K562 (cell line): ENCODE data around the gene NPM3. TPM values are rescaled to one million over a fixed set of nuclear protein-coding genes. Genes with fewer than 3 reads are reported as not detected.

Experiments used
- ATAC-seq: fragments of 200-7000 bp; cut with Tn5 transposase; 3 replicates; pipeline ENCODE4 v1.9.1; 2020; ENCODE audit warnings: moderate library complexity
- BruUV-seq: library from RNA; stranded (reverse); fragments of 400-500 nt; replicated peaks from 2 replicates; lab custom pipeline; 2021; lab: Mats Ljungman, UMichigan
- CTCF ChIA-PET: fragments of 300-600 bp; formaldehyde crosslinking; extraction: SDS; loops from one replicate; lab custom pipeline; 2021; ENCODE audit warnings: low intra/inter-chr PET ratio; lab: Yijun Ruan, JAX
- POLR2A ChIA-PET: fragments of 300-600, 350-650 bp; sonication (Branson Sonifier 250); formaldehyde crosslinking; extraction: SDS; loops from one replicate; lab custom pipeline; 2021; ENCODE audit warnings: antibody characterized with exemption, inconsistent platforms; lab: Yijun Ruan, JAX
- DNase-seq, 4 experiments: peaks; one replicate each; pipeline versions ENCODE4 v3.0.0 to v3.0.0-alpha.2; 2011 to 2018; ENCODE audit warnings: low spot score in 3 of 4, mixed read lengths in 3 of 4; ENCODE audit errors: extremely low read depth in 1 of 4
- FAIRE-seq: peaks from 2 replicates; lab custom pipeline; 2011; peaks lifted over from hg19 to GRCh38; lab: Jason Lieb, UNC
- H2AFZ ChIP-seq: 2 replicates; pipeline ENCODE4 v1.6.0; 2011; ENCODE audit warnings: low read depth, low read length, control low read depth, inconsistent platforms
- H3K27ac ChIP-seq: fragments of 200-600 bp; 3 replicates; pipeline ENCODE4 v1.8.0; 2011; ENCODE audit warnings: low read depth, mild to moderate bottlenecking, control low read depth, inconsistent platforms, low read length, moderate library complexity, mixed read lengths; ENCODE audit errors: extremely low read depth
- H3K27me3 ChIP-seq, 2 experiments: fragments of 300-600 bp in 1 of 2; 2 replicates in 1 of 2; 3 replicates in 1 of 2; pipeline versions ENCODE4 v1.6.0 to v1.8.0; 2011; ENCODE audit warnings: inconsistent platforms in 2 of 2, low read length in 2 of 2, mild to moderate bottlenecking in 1 of 2, mixed read lengths in 1 of 2, moderate library complexity in 1 of 2; ENCODE audit not compliant: control insufficient read depth in 2 of 2, insufficient read depth in 2 of 2
- H3K36me3 ChIP-seq: fragments of 300-600 bp; 3 replicates; pipeline ENCODE4 v1.8.0; 2011; ENCODE audit warnings: mild to moderate bottlenecking, low read length, inconsistent platforms; ENCODE audit not compliant: control insufficient read depth, insufficient read depth
- H3K4me1 ChIP-seq, 2 experiments: fragments of 200-600 bp in 1 of 2; replicated peaks in 1 of 2; 2 replicates in 1 of 2; 3 replicates in 1 of 2; pipeline versions ENCODE4 v1.5.1 to v1.8.0; 2011; ENCODE audit warnings: inconsistent platforms in 2 of 2, low read length in 2 of 2, mild to moderate bottlenecking in 1 of 2, mixed read lengths in 1 of 2, moderate library complexity in 1 of 2; ENCODE audit not compliant: control insufficient read depth in 2 of 2, insufficient read depth in 2 of 2
- H3K4me2 ChIP-seq: 2 replicates; pipeline ENCODE4 v1.6.1; 2011; ENCODE audit warnings: low read length, control low read depth, inconsistent platforms, mixed read lengths; ENCODE audit not compliant: insufficient read depth
- H3K4me3 ChIP-seq: fragments of 200-600 bp; sonication (generic), shearing (Covaris generic); 2 replicates; pipeline ENCODE4 v1.5.1; 2016; ENCODE audit warnings: control low read depth, inconsistent platforms
- H3K79me2 ChIP-seq: fragments of 200-600 bp; 3 replicates; pipeline ENCODE4 v1.8.0; 2011; ENCODE audit warnings: low read length, inconsistent platforms; ENCODE audit not compliant: control insufficient read depth, insufficient read depth
- H3K9ac ChIP-seq, 2 experiments: 2 replicates each; pipeline versions ENCODE4 v1.6.0 to v1.6.1; 2011; ENCODE audit warnings: low read depth in 2 of 2, low read length in 2 of 2, control low read depth in 1 of 2, inconsistent platforms in 1 of 2, mild to moderate bottlenecking in 1 of 2, mixed read lengths in 1 of 2; ENCODE audit not compliant: insufficient read depth in 1 of 2
- H3K9me1 ChIP-seq: one replicate; pipeline ENCODE4 v1.6.0; 2011; ENCODE audit warnings: inconsistent platforms, mild to moderate bottlenecking, low read length, moderate library complexity; ENCODE audit not compliant: control insufficient read depth, insufficient read depth
- H3K9me3 ChIP-seq: replicated peaks from 2 replicates; pipeline ENCODE4 v1.5.1; 2011; ENCODE audit warnings: low read depth, low read length, inconsistent platforms; ENCODE audit not compliant: control insufficient read depth, insufficient read depth
- H4K20me1 ChIP-seq: replicated peaks from 2 replicates; pipeline ENCODE4 v1.6.1; 2011; ENCODE audit warnings: low read length, inconsistent platforms, mixed read lengths; ENCODE audit not compliant: control insufficient read depth, insufficient read depth
- PKNOX1 ChIP-seq: fragments of 450-650 bp; IDR thresholded peaks from 2 replicates; pipeline ENCODE4 v1.6.1; 2016
- WGBS: fragments of 100-300 bp; shearing (Covaris generic); methylation state at CpG from one replicate; pipeline ENCODE4 v1.1.6; 2016; ENCODE audit warnings: low coverage, mixed read lengths; ENCODE audit not compliant: insufficient coverage; ENCODE audit errors: missing lambda C conversion rate; 5-methylcytosine and 5-hydroxymethylcytosine counted together
- in situ Hi-C: fragments of 300-500 bp; cut with MboI; formaldehyde crosslinking; loops from 4 replicates; pipeline ENCODE4 v1.15.0; 2018; ENCODE audit warnings: inconsistent platforms, mixed read lengths
- intact Hi-C: fragments of 100-400 bp; cut with micrococcal nuclease; formaldehyde crosslinking; loops from 2 replicates; pipeline ENCODE4 v1.14.2; 2022
- polyA plus RNA-seq, 8 experiments: library from polyadenylated mRNA; depleted of rRNA in 4 of 8; stranded (reverse) in 5 of 8; unstranded in 3 of 8; fragments of >200 nt; fragmentation: Nextera tagmentation in 2 of 8; fragmentation: Illumina TruSeq in 1 of 8; extraction: Ambion mirVana in 2 of 8; extraction: Trizol in 1 of 8; gene quantifications; 2 replicates each; pipeline versions ENCODE4 v1.2.1 to v1.2.3, GENCODE V29; 2011 to 2014; ENCODE audit warnings: inconsistent platforms in 1 of 8, missing spikeins in 1 of 8
- total RNA-seq, 7 experiments: library from RNA; depleted of rRNA in 6 of 7; stranded (reverse); fragments of >200 nt in 6 of 7; fragmentation: Illumina TruSeq in 2 of 7; extraction: Trizol in 2 of 7; gene quantifications; 2 replicates each; pipeline versions ENCODE4 v1.2.1 to v1.2.3, GENCODE V29; 2011 to 2021; ENCODE audit warnings: low replicate concordance in 1 of 7
- TF ChIP-seq, protein P1 (sequence below): fragments of 200-800 bp; sonication (Bioruptor generic); IDR thresholded peaks from 2 replicates; pipeline ENCODE4 v1.6.1; 2017; ENCODE audit warnings: missing genetic modification characterization, missing compliant biosample characterization
- TF ChIP-seq, protein P2 (sequence below): fragments of 450-650 bp; conservative IDR thresholded peaks from 2 replicates; pipeline ENCODE4 v1.6.1; 2016; ENCODE audit warnings: missing genetic modification characterization, low read depth, mild to moderate bottlenecking, missing compliant biosample characterization, moderate library complexity

NPM3 gene
- total and polyA plus RNA-seq, 9 of the 15 experiments (the other 6 are each of a cell fraction or from before 2014, with no cell fraction given) = 15.2 to 239 (median 114) TPM

GRCh38 chr10:101771380-101771779, 11.9 kb downstream of the NPM3 start (continued):
- TF ChIP-seq PKNOX1 = no peak
- TF ChIP-seq, protein P1, sequence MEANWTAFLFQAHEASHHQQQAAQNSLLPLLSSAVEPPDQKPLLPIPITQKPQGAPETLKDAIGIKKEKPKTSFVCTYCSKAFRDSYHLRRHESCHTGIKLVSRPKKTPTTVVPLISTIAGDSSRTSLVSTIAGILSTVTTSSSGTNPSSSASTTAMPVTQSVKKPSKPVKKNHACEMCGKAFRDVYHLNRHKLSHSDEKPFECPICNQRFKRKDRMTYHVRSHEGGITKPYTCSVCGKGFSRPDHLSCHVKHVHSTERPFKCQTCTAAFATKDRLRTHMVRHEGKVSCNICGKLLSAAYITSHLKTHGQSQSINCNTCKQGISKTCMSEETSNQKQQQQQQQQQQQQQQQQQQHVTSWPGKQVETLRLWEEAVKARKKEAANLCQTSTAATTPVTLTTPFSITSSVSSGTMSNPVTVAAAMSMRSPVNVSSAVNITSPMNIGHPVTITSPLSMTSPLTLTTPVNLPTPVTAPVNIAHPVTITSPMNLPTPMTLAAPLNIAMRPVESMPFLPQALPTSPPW (CRISPR knock-in tag) = no peak

DNA sequence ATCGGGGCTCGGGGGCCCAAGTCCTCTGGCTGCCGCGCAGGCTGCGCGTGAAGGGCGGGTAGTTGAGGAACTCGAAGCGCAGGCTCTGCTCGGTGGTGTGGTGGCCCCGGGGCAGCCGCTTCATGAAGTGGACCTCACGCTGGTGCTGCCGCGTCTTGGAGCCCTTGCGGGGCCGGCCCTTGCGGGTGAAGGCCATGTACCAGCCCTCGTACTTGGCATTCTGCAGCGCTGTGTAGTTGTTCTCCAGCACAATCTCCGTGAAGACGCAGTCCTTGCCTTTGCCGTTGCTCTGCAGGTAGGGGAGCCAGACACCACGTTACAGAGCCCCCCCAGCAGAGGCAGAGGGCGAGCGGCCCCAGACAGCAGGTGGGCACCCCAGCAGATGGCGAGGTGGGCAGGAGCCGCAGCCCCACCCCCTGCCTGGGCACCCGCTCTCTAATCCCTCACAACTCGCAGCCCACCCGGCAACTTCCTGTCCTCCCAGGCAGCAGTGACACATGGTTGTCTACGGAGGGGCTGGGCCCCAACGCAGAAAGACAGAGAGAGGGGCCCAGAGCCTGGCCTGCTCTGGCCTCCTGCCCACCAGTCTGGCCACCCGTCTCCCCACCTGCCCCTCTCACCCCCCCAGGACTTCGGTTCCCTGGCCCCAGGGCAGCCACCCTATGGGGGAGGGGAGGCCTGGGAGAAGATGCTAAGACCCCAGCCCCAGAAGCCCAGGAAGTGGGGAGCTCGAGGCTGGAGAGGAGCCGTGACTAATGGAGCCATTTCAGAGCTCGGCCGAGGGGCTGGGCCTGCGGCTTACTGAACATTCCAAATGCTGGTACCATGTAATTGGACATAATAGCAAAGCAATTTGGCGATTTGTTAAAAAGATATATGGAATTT, 12.7 kb downstream of the NPM3 start:
- Histone ChIP-seq H3K9me1 (no peaks in the 10 kb centered on the region), H2AFZ (no peak overlapping the region), H3K9me3 (no peaks in the 10 kb centered on the region), H3K27ac (no peak overlapping the region), H3K4me3 (no peak overlapping the region), H4K20me1 (0 out of 2 replicates have a peak, but pooled peaks cover 5% of the 10 kb centered on the region), H3K79me2 (no peaks in the 10 kb centered on the region), H3K36me3 (no peaks in the 10 kb centered on the region)
- POLR2A ChIA-PET = interaction anchor here (1.0 to 1.4 kb wide), 3 partner anchors 12 to 21 kb away, joined by 3 to 5 read pairs (median 4); partner anchors contain the start of gene NPM3
- CTCF ChIA-PET = no interaction called here
- ATAC-seq (no peak), DNase-seq (no peak)
- in situ Hi-C loops = no loop called here
- no TSS peak for BruUV-seq
- TF ChIP-seq, protein P2, sequence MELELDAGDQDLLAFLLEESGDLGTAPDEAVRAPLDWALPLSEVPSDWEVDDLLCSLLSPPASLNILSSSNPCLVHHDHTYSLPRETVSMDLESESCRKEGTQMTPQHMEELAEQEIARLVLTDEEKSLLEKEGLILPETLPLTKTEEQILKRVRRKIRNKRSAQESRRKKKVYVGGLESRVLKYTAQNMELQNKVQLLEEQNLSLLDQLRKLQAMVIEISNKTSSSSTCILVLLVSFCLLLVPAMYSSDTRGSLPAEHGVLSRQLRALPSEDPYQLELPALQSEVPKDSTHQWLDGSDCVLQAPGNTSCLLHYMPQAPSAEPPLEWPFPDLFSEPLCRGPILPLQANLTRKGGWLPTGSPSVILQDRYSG = no peak
- TF ChIP-seq, all 486 proteins: peak for 0
- no peak for FAIRE-seq
- H3K4me2 ChIP-seq = no peak overlapping the region
- 63% methylated on average over 26 of the region's 41 CpGs for WGBS
- H3K4me1 ChIP-seq = peaks cover 0 to 22% of the 10 kb centered on the region in 2 experiments; a peak in 2 of 5 replicates
- no peak overlapping the region for H3K9ac ChIP-seq
- intact Hi-C loops = no loop called here
- H3K27me3 ChIP-seq = peaks cover 16 to 40% of the 10 kb centered on the region in 2 experiments; a peak in 4 of 5 replicates
